Peyer's patch (tissue), 4 donors: Measurements from ENCODE around the gene SMYD3.

Experiments used
- POLR2A ChIP-seq, 2 donors: fragments of 450-650 bp; IDR thresholded peaks; one replicate each; pipeline ENCODE4 v1.5.1; 2017; ENCODE audit warnings: antibody characterized with exemption in 2 of 2, mild to moderate bottlenecking in 2 of 2, moderate library complexity in 2 of 2
- TF ChIP-seq, protein P1 (sequence below), 6 experiments: fragments of 450-650 bp in 4 of 6; fragments of 200-600 bp in 2 of 6; sonication (generic) in 1 of 6; IDR thresholded peaks; one replicate each; pipeline ENCODE4 v1.5.1; 2017 to 2019; ENCODE audit warnings: antibody characterized with exemption in 6 of 6, mild to moderate bottlenecking in 3 of 6, moderate library complexity in 1 of 6

- TF ChIP-seq, protein P1, sequence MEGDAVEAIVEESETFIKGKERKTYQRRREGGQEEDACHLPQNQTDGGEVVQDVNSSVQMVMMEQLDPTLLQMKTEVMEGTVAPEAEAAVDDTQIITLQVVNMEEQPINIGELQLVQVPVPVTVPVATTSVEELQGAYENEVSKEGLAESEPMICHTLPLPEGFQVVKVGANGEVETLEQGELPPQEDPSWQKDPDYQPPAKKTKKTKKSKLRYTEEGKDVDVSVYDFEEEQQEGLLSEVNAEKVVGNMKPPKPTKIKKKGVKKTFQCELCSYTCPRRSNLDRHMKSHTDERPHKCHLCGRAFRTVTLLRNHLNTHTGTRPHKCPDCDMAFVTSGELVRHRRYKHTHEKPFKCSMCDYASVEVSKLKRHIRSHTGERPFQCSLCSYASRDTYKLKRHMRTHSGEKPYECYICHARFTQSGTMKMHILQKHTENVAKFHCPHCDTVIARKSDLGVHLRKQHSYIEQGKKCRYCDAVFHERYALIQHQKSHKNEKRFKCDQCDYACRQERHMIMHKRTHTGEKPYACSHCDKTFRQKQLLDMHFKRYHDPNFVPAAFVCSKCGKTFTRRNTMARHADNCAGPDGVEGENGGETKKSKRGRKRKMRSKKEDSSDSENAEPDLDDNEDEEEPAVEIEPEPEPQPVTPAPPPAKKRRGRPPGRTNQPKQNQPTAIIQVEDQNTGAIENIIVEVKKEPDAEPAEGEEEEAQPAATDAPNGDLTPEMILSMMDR (IDR thresholded peaks at IDR 0.05): no peak
- TF ChIP-seq POLR2A (IDR thresholded peaks at IDR 0.05): no peak
These were observed 486.7 kb downstream of the SMYD3 start for GRCh38 chr1:246020211-246020954.
